ENCODE data around the gene FAT1. TPM values are rescaled to one million over a fixed set of nuclear protein-coding genes. Genes with fewer than 3 reads are reported as not detected.

The FAT1 gene
- total and polyA plus RNA-seq, 2 donors = 40.8 to 215 TPM

DNA sequence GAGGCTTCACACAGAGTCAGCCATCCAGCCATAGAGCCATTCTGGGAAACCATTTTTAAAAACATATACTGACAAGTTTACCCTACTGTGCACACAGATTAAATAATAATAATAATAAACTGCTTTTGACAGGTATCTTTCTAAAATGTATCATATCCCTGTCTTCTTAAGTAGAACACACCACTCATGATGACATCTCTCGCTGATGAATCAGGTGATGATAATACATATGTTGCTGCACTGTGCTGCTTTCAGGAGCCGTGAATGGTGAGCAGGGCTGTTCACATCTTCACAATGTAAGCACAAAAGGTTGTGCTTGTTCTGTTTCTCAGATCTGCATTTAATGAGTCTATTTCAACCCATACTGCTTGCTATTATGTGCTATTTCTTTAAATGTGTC lies 171.8 kb downstream of the FAT1 start:
- no peaks in the 10 kb centered on the region for H3K36me3 ChIP-seq (ENCODE audit: insufficient read depth)
- no peak overlapping the region for H3K4me3 ChIP-seq (ENCODE audit: low read depth, low read length)
- DNase-seq (ENCODE audit: extremely low spot score) = no peak
- WGBS = 91% methylated on average over 2 of the region's 2 CpGs
- H3K4me1 ChIP-seq (ENCODE audit: insufficient read depth) = no peaks in the 10 kb centered on the region
- no peak overlapping the region for H3K27ac ChIP-seq (ENCODE audit: low read depth)

GRCh38 chr4:186545436-186545835 lies 178.2 kb downstream of the FAT1 start:
- WGBS = 76% methylated on average over 7 of the region's 7 CpGs
- Histone ChIP-seq H3K4me3 (ENCODE audit: low read depth, low read length) (no peak overlapping the region), H3K27ac (ENCODE audit: low read depth) (no peak overlapping the region), H3K36me3 (ENCODE audit: insufficient read depth) (no peaks in the 10 kb centered on the region), H3K4me1 (ENCODE audit: insufficient read depth) (no peaks in the 10 kb centered on the region)
- DNase-seq (ENCODE audit: extremely low spot score) = no peak

- Histone ChIP-seq H3K36me3 (ENCODE audit: insufficient read depth) (no peaks in the 10 kb centered on the region), H3K4me1 (ENCODE audit: insufficient read depth) (no peaks in the 10 kb centered on the region), H3K4me3 (ENCODE audit: low read depth, low read length) (no peak overlapping the region), H3K27ac (ENCODE audit: low read depth) (no peak overlapping the region)
- WGBS = 94% methylated on average over 2 of the region's 2 CpGs
- no peak for DNase-seq (ENCODE audit: extremely low spot score)
Observed at GRCh38 chr4:186543206-186543605, 180.4 kb downstream of the FAT1 start.

GRCh38 chr4:186541801-186542200 lies 181.9 kb downstream of the FAT1 start:
- WGBS = 80% methylated on average over 4 of the region's 4 CpGs
- no peak overlapping the region for H3K4me3 ChIP-seq (ENCODE audit: low read depth, low read length)

GRCh38 chr4:186537843-186538521 lies 185.7 kb downstream of the FAT1 start:
- H3K36me3 ChIP-seq (ENCODE audit: insufficient read depth) = no peaks in the 10 kb centered on the region
- WGBS = 78% methylated on average over 19 of the region's 19 CpGs
- no peak overlapping the region for H3K27ac ChIP-seq (ENCODE audit: low read depth)
- H3K4me3 ChIP-seq (ENCODE audit: low read depth, low read length) = no peak overlapping the region
- DNase-seq (ENCODE audit: extremely low spot score) = no peak
- no peaks in the 10 kb centered on the region for H3K4me1 ChIP-seq (ENCODE audit: insufficient read depth)

More at GRCh38 chr4:186541801-186542200, 181.9 kb downstream of the FAT1 start:
- no peak overlapping the region for H3K27ac ChIP-seq (ENCODE audit: low read depth)
- DNase-seq (ENCODE audit: extremely low spot score) = no peak
- H3K4me1 ChIP-seq (ENCODE audit: insufficient read depth) = no peaks in the 10 kb centered on the region
- no peaks in the 10 kb centered on the region for H3K36me3 ChIP-seq (ENCODE audit: insufficient read depth)

Other genes with a start within 250 kb of the FAT1 start
- gene MTNR1A, start 168.3 kb downstream of the FAT1 start, total RNA-seq = 1.9 TPM
- not detected for gene MTNR1A, start 168.3 kb downstream of the FAT1 start, polyA plus RNA-seq

Measured in urinary bladder (tissue), 4 donors.